Measurements from ENCODE around the gene HDHD5. TPM values are rescaled to one million over a fixed set of nuclear protein-coding genes. Genes with fewer than 3 reads are reported as not detected.

The HDHD5 gene
- total RNA-seq, 2 experiments from 2014 or later, result 11.0 to 11.6 TPM

GRCh38 chr22:17192186-17192585, 33.1 kb upstream of the HDHD5 start:
- peaks cover 69% of the 10 kb centered on the region for H3K36me3 Mint-ChIP-seq (ENCODE audit: low read depth)

GRCh38 chr22:17191163-17191784, 32.2 kb upstream of the HDHD5 start:
- H3K36me3 Mint-ChIP-seq (ENCODE audit: low read depth), result peaks cover 61% of the 10 kb centered on the region
- H3K4me3 Mint-ChIP-seq, result no peak overlapping the region
- H3K36me3 ChIP-seq (ENCODE audit: insufficient read depth, low read length), result peaks cover 43% of the 10 kb centered on the region
- ATAC-seq (ENCODE audit: poor library complexity) (no peak), DNase-seq (no peak)
- no peaks in the 10 kb centered on the region for H3K9me3 Mint-ChIP-seq
- H3K27me3 ChIP-seq (ENCODE audit: control insufficient read depth in 1 of 2, insufficient read depth in 2 of 2, low read length in 2 of 2), result no peaks in the 10 kb centered on the region
- H3K9me3 ChIP-seq (ENCODE audit: control insufficient read depth in 1 of 2, insufficient read depth in 1 of 2, low read length in 2 of 2), result no peaks in the 10 kb centered on the region
- H3K27me3 Mint-ChIP-seq, result no peaks in the 10 kb centered on the region
- H3K27ac Mint-ChIP-seq, result no peak overlapping the region
- H3K27ac ChIP-seq (ENCODE audit: low read depth in 1 of 2, low read length in 2 of 2), result no peak overlapping the region
- H3K4me1 ChIP-seq (ENCODE audit: insufficient read depth, low read length), result no peaks in the 10 kb centered on the region
- H3K4me3 ChIP-seq (ENCODE audit: low read length), result no peak overlapping the region
- CTCF ChIA-PET, result no interaction called here
- intact Hi-C loops (cut with DNase I, micrococcal nuclease), result no loop called here
- POLR2A ChIA-PET, result interaction anchor here (1.3 kb wide), 1 partner anchor 28 kb away, joined by 4 read pairs; the partner anchor contains the start of gene ADA2
- TF ChIP-seq, protein P1, sequence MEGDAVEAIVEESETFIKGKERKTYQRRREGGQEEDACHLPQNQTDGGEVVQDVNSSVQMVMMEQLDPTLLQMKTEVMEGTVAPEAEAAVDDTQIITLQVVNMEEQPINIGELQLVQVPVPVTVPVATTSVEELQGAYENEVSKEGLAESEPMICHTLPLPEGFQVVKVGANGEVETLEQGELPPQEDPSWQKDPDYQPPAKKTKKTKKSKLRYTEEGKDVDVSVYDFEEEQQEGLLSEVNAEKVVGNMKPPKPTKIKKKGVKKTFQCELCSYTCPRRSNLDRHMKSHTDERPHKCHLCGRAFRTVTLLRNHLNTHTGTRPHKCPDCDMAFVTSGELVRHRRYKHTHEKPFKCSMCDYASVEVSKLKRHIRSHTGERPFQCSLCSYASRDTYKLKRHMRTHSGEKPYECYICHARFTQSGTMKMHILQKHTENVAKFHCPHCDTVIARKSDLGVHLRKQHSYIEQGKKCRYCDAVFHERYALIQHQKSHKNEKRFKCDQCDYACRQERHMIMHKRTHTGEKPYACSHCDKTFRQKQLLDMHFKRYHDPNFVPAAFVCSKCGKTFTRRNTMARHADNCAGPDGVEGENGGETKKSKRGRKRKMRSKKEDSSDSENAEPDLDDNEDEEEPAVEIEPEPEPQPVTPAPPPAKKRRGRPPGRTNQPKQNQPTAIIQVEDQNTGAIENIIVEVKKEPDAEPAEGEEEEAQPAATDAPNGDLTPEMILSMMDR (IDR thresholded peaks at IDR 0.05), result no peak
- H3K4me1 Mint-ChIP-seq (ENCODE audit: low read depth), result no peaks in the 10 kb centered on the region

More at GRCh38 chr22:17192186-17192585, 33.1 kb upstream of the HDHD5 start:
- no peaks in the 10 kb centered on the region for H3K4me1 ChIP-seq (ENCODE audit: insufficient read depth, low read length)
- intact Hi-C loops (cut with DNase I, micrococcal nuclease), result no loop called here
- Mint-ChIP-seq H3K27me3 (no peaks in the 10 kb centered on the region), H3K4me1 (ENCODE audit: low read depth) (no peaks in the 10 kb centered on the region), H3K9me3 (no peaks in the 10 kb centered on the region), H3K27ac (peak overlapping the region; percentile 65), H3K4me3 (no peak overlapping the region)
- TF ChIP-seq, protein P1 (IDR thresholded peaks at IDR 0.05), result no peak
- CTCF ChIA-PET, result no interaction called here
- no peak overlapping the region for H3K27ac ChIP-seq (ENCODE audit: low read depth in 1 of 2, low read length in 2 of 2)
- no peak overlapping the region for H3K4me3 ChIP-seq (ENCODE audit: low read length)
- H3K36me3 ChIP-seq (ENCODE audit: insufficient read depth, low read length), result peaks cover 44% of the 10 kb centered on the region
- H3K27me3 ChIP-seq (ENCODE audit: control insufficient read depth in 1 of 2, insufficient read depth in 2 of 2, low read length in 2 of 2), result no peaks in the 10 kb centered on the region
- DNase-seq, result no peak
- POLR2A ChIA-PET, result interaction anchor here (0.9 to 1.3 kb wide), 2 partner anchors 27 to 66 kb away, joined by 3 to 4 read pairs; partner anchors contain the start of gene ADA2
- no peak for ATAC-seq (ENCODE audit: poor library complexity)
- no peaks in the 10 kb centered on the region for H3K9me3 ChIP-seq (ENCODE audit: control insufficient read depth in 1 of 2, insufficient read depth in 1 of 2, low read length in 2 of 2)

DNA sequence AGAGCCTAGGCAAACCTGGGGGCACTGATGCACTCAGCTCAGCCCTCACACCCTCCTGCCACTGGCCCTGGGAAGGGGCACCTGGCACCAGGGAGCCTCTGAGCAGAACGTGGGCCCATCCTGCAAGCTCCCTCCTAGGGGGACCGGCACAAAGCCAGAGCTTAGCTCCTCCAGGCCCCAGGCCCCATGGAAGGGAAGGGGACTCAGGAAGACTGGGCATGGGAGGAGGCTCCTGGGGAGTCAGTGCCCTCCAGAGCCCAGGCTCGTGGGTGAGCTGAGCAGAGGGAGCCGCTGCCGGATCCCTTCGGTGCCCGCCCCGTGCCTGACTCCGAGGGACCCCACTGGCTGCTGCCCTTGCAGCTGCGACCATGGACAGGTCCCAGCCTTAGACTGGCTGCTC, 31.6 kb upstream of the HDHD5 start:
- H3K27me3 Mint-ChIP-seq, result no peaks in the 10 kb centered on the region
- CTCF ChIA-PET, result no interaction called here
- TF ChIP-seq, protein P1 (IDR thresholded peaks at IDR 0.05), result no peak
- no peak overlapping the region for H3K4me3 Mint-ChIP-seq
- intact Hi-C loops (cut with DNase I, micrococcal nuclease), result no loop called here
- no peak overlapping the region for H3K27ac Mint-ChIP-seq
- no peak for ATAC-seq (ENCODE audit: poor library complexity)
- no peak for DNase-seq
- Histone ChIP-seq H3K4me3 (ENCODE audit: low read length) (no peak overlapping the region), H3K36me3 (ENCODE audit: insufficient read depth, low read length) (peaks cover 47% of the 10 kb centered on the region), H3K4me1 (ENCODE audit: insufficient read depth, low read length) (no peaks in the 10 kb centered on the region), H3K9me3 (ENCODE audit: control insufficient read depth in 1 of 2, insufficient read depth in 1 of 2, low read length in 2 of 2) (no peaks in the 10 kb centered on the region), H3K27ac (ENCODE audit: low read depth in 1 of 2, low read length in 2 of 2) (no peak overlapping the region), H3K27me3 (ENCODE audit: control insufficient read depth in 1 of 2, insufficient read depth in 2 of 2, low read length in 2 of 2) (no peaks in the 10 kb centered on the region)
- no peaks in the 10 kb centered on the region for H3K9me3 Mint-ChIP-seq
- H3K4me1 Mint-ChIP-seq (ENCODE audit: low read depth), result no peaks in the 10 kb centered on the region
- POLR2A ChIA-PET, result no interaction called here
- H3K36me3 Mint-ChIP-seq (ENCODE audit: low read depth), result peaks cover 67% of the 10 kb centered on the region
